ENCODE results near the gene LPP.

- TF ChIP-seq EZH2phosphoT487 (IDR thresholded peaks at IDR 0.05; ENCODE audit: low read length) (no peak), CTCF (IDR thresholded peaks at IDR 0.05; ENCODE audit: low read length) (no peak), EZH2 (optimal IDR thresholded peaks at IDR 0.05; ENCODE audit: low read depth, low read length) (no peak)
Observed at GRCh38 chr3:188268336-188268735, 114.4 kb downstream of the LPP start.

Data from MM.1S (cell line).